Caco-2 (cell line): ENCODE data around the gene USP24. TPM values are rescaled to one million over a fixed set of nuclear protein-coding genes. Genes with fewer than 3 reads are reported as not detected.

Source experiments
- BruUV-seq: library from RNA; stranded (reverse); fragments of 400-500 nt; replicated peaks from 2 replicates; lab custom pipeline; 2021; lab: Mats Ljungman, UMichigan
- CTCF ChIA-PET: fragments of 300-600 bp; sonication (Branson Sonifier 250); formaldehyde crosslinking; loops from one replicate; lab custom pipeline; 2022; ENCODE audit warnings: antibody characterized with exemption; lab: Charles Lee
- POLR2A ChIA-PET: fragments of 300-600 bp; sonication (Branson Sonifier 250); formaldehyde crosslinking; loops from one replicate; lab custom pipeline; 2022; ENCODE audit warnings: antibody characterized with exemption; lab: Charles Lee
- DNase-seq, 2 experiments: peaks; one replicate each; pipeline versions ENCODE4 v3.0.0 to v3.0.0-alpha.2; 2020 to 2022
- H3K27me3 ChIP-seq: replicated peaks from 2 replicates; pipeline ENCODE4 v1.6.0; 2011; ENCODE audit warnings: low read length; ENCODE audit not compliant: control insufficient read depth, insufficient read depth
- H3K36me3 ChIP-seq: 2 replicates; pipeline ENCODE4 v1.5.1; 2011; ENCODE audit warnings: low read length; ENCODE audit not compliant: control insufficient read depth, insufficient read depth
- H3K4me1 ChIP-seq: fragments of 250-450 bp; sonication (Bioruptor Pico); 2 replicates; pipeline ENCODE4 v1.5.1; 2020; ENCODE audit warnings: mild to moderate bottlenecking
- H3K4me3 ChIP-seq: 2 replicates; pipeline ENCODE4 v1.5.1; 2011; ENCODE audit warnings: low read depth, mild to moderate bottlenecking, control low read depth, low read length
- H3K9me3 ChIP-seq: fragments of 250-450 bp; sonication (Bioruptor Pico); 2 replicates; pipeline ENCODE4 v1.5.1; 2020; ENCODE audit warnings: mild to moderate bottlenecking, moderate library complexity
- H3K27ac Mint-ChIP-seq: one replicate; pipeline ENCODE4 v1.8.0; 2022; ENCODE audit warnings: mixed read lengths; ENCODE audit not compliant: unreplicated experiment
- H3K27me3 Mint-ChIP-seq: one replicate; pipeline ENCODE4 v1.8.0; 2022; ENCODE audit warnings: mixed read lengths; ENCODE audit not compliant: insufficient read depth, unreplicated experiment
- H3K36me3 Mint-ChIP-seq: one replicate; pipeline ENCODE4 v1.8.0; 2022; ENCODE audit warnings: mild to moderate bottlenecking, mixed read lengths; ENCODE audit not compliant: insufficient read depth, unreplicated experiment
- H3K4me1 Mint-ChIP-seq: one replicate; pipeline ENCODE4 v1.8.0; 2022; ENCODE audit warnings: low read depth, mixed read lengths; ENCODE audit not compliant: unreplicated experiment
- H3K4me3 Mint-ChIP-seq: one replicate; pipeline ENCODE4 v1.8.0; 2022; ENCODE audit warnings: mild to moderate bottlenecking, moderate library complexity, mixed read lengths; ENCODE audit not compliant: unreplicated experiment
- H3K9me3 Mint-ChIP-seq: one replicate; pipeline ENCODE4 v1.8.0; 2022; ENCODE audit warnings: mixed read lengths; ENCODE audit not compliant: unreplicated experiment
- intact Hi-C: fragments of 100-400 bp; cut with micrococcal nuclease; formaldehyde crosslinking; loops from one replicate; pipeline ENCODE4 v1.10.0; 2022; ENCODE audit not compliant: unreplicated experiment
- total RNA-seq: library from RNA; stranded (reverse); gene quantifications from 2 replicates; pipeline ENCODE4 v1.2.3, GENCODE V29; 2022
- TF ChIP-seq, protein P1 (sequence below), 2 experiments: fragments of 200-600 bp in 1 of 2; IDR thresholded peaks; 1 replicate in 1 of 2; 2 replicates in 1 of 2; pipeline versions ENCODE4 v1.5.1 to v1.8.0; 2011 to 2022; ENCODE audit warnings: antibody characterized with exemption in 1 of 2, control low read depth in 1 of 2, inconsistent platforms in 1 of 2, low read depth in 1 of 2, low read length in 1 of 2, mild to moderate bottlenecking in 1 of 2, moderate library complexity in 1 of 2; ENCODE audit not compliant: insufficient read depth in 1 of 2, severe bottlenecking in 1 of 2, unreplicated experiment in 1 of 2

Gene USP24
- total RNA-seq, 1 experiment from 2014 or later = 34.7 TPM

DNA sequence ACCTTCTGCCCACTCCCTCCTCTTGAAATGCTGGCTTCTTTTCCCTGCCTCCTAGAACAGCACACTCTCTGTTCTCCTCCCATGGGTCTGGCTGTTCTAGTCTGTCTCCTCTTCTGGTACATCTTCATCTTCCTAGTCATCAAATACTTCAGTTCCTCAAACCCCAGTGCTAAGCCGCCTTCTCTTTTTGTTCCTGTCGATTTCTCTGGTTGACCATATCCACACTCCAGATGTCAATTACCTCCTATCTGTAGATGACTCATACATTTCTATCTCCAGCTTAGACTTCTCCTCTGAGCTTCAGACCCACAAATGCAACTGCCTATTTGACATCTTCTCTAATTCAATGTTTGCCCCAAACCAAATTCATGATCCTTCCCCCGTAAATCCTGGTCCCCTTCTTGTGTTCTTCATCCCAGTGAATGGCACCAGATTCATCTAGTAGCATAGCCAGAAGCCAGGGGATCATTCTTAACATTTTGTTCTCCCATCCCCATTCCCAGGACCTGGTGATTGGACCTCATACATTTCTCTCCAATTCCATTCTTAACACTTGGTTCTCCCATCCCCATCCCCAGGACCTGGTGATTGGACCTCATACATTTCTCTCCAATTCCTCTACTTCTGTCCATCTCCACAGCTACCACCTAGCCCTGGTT lies 35.9 kb downstream of the USP24 start:
- no peaks in the 10 kb centered on the region for H3K27me3 Mint-ChIP-seq
- no peaks in the 10 kb centered on the region for H3K9me3 ChIP-seq
- BruUV-seq = no TSS peak
- POLR2A ChIA-PET = no interaction called here
- H3K36me3 Mint-ChIP-seq = peaks cover 24% of the 10 kb centered on the region
- H3K4me1 Mint-ChIP-seq = peaks cover 15% of the 10 kb centered on the region
- no peak for DNase-seq
- H3K4me3 ChIP-seq = no peak overlapping the region
- no peaks in the 10 kb centered on the region for H3K27me3 ChIP-seq
- CTCF ChIA-PET = no interaction called here
- H3K27ac Mint-ChIP-seq = peak overlapping the region; percentile 14
- H3K4me3 Mint-ChIP-seq = no peak overlapping the region
- 0 out of 2 replicates have a peak, but pooled peaks cover 3% of the 10 kb centered on the region for H3K4me1 ChIP-seq
- H3K9me3 Mint-ChIP-seq = peaks cover 25% of the 10 kb centered on the region
- H3K36me3 ChIP-seq = no peaks in the 10 kb centered on the region
- TF ChIP-seq, protein P1, sequence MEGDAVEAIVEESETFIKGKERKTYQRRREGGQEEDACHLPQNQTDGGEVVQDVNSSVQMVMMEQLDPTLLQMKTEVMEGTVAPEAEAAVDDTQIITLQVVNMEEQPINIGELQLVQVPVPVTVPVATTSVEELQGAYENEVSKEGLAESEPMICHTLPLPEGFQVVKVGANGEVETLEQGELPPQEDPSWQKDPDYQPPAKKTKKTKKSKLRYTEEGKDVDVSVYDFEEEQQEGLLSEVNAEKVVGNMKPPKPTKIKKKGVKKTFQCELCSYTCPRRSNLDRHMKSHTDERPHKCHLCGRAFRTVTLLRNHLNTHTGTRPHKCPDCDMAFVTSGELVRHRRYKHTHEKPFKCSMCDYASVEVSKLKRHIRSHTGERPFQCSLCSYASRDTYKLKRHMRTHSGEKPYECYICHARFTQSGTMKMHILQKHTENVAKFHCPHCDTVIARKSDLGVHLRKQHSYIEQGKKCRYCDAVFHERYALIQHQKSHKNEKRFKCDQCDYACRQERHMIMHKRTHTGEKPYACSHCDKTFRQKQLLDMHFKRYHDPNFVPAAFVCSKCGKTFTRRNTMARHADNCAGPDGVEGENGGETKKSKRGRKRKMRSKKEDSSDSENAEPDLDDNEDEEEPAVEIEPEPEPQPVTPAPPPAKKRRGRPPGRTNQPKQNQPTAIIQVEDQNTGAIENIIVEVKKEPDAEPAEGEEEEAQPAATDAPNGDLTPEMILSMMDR (IDR thresholded peaks at IDR 0.05; ENCODE audit: insufficient read depth in 1 of 2, low read depth in 1 of 2, low read length in 1 of 2, severe bottlenecking in 1 of 2, unreplicated experiment in 1 of 2) = no peak
- intact Hi-C loops = no loop called here

DNA sequence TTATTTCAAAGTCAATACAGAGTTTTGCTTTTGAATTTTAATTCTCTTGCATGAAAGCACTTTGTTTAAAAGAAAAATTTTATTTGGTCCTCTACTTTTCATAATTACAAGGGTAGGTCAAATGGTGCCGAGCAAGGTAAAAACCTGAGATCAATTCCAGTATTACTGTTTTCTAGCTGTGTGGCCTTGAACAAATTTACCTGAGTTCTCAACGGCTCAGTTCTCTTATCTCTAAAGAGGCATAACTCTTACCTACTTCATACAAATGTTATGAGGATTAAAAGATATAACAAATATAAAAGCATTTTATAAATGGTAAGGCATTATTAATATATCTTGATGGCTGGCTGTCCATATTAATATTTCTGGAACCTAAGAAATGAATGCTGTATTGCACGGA lies 42.5 kb downstream of the USP24 start:
- peaks cover 22% of the 10 kb centered on the region for H3K36me3 Mint-ChIP-seq
- no peaks in the 10 kb centered on the region for H3K4me1 ChIP-seq
- no peaks in the 10 kb centered on the region for H3K27me3 ChIP-seq
- TF ChIP-seq, protein P1 (IDR thresholded peaks at IDR 0.05; ENCODE audit: insufficient read depth in 1 of 2, low read depth in 1 of 2, low read length in 1 of 2, severe bottlenecking in 1 of 2, unreplicated experiment in 1 of 2) = no peak
- H3K4me3 Mint-ChIP-seq = no peak overlapping the region
- no peaks in the 10 kb centered on the region for H3K4me1 Mint-ChIP-seq
- no peak for DNase-seq
- no peak overlapping the region for H3K27ac Mint-ChIP-seq
- ChIA-PET POLR2A (no interaction called here), CTCF (no interaction called here)
- H3K4me3 ChIP-seq = no peak overlapping the region
- BruUV-seq = no TSS peak
- intact Hi-C loops = no loop called here
- no peaks in the 10 kb centered on the region for H3K9me3 ChIP-seq
- H3K9me3 Mint-ChIP-seq = no peaks in the 10 kb centered on the region
- H3K36me3 ChIP-seq = no peaks in the 10 kb centered on the region; the same call in 1 of the 2 replicates
- H3K27me3 Mint-ChIP-seq = no peaks in the 10 kb centered on the region

- intact Hi-C loops = no loop called here
- no peaks in the 10 kb centered on the region for H3K4me1 Mint-ChIP-seq
These were observed 42.9 kb downstream of the USP24 start for GRCh38 chr1:55172272-55172671.

More at GRCh38 chr1:55172272-55172671, 42.9 kb downstream of the USP24 start:
- no peaks in the 10 kb centered on the region for H3K9me3 Mint-ChIP-seq
- TF ChIP-seq, protein P1 (IDR thresholded peaks at IDR 0.05; ENCODE audit: insufficient read depth in 1 of 2, low read depth in 1 of 2, low read length in 1 of 2, severe bottlenecking in 1 of 2, unreplicated experiment in 1 of 2) = no peak
- H3K27me3 Mint-ChIP-seq = no peaks in the 10 kb centered on the region
- H3K27ac Mint-ChIP-seq = no peak overlapping the region
- POLR2A ChIA-PET = no interaction called here
- DNase-seq = no peak
- H3K4me3 Mint-ChIP-seq = no peak overlapping the region
- H3K36me3 ChIP-seq = no peaks in the 10 kb centered on the region; the same call in 1 of the 2 replicates
- CTCF ChIA-PET = no interaction called here
- H3K27me3 ChIP-seq = no peaks in the 10 kb centered on the region
- H3K36me3 Mint-ChIP-seq = peaks cover 26% of the 10 kb centered on the region
- no TSS peak for BruUV-seq
- H3K9me3 ChIP-seq = no peaks in the 10 kb centered on the region
- H3K4me1 ChIP-seq = no peaks in the 10 kb centered on the region
- no peak overlapping the region for H3K4me3 ChIP-seq
